NCI-H446 treated with DMSO at 0.1 percent for 48 hours (cell line): ENCODE data around the gene HES6.
A peak's percentile ranks its signal among the peaks of the same experiment; 100 is the strongest.
"Not testable (repeated sequence)": the region's sequence is repeated elsewhere in the genome, so short reads cannot be mapped to it uniquely, and the experiment has no call there.

Experiments used
- DNase-seq: peaks from one replicate; lab custom pipeline; 2025; lab: John Stamatoyannopoulos, UW

The HES6 gene

GRCh38 chr2:238273433-238273832 is 33.6 kb upstream of the HES6 start:
- DNase-seq: not testable (repeated sequence)

- DNase-seq: no peak
These were observed 32.3 kb upstream of the HES6 start for GRCh38 chr2:238272156-238272555.

DNA sequence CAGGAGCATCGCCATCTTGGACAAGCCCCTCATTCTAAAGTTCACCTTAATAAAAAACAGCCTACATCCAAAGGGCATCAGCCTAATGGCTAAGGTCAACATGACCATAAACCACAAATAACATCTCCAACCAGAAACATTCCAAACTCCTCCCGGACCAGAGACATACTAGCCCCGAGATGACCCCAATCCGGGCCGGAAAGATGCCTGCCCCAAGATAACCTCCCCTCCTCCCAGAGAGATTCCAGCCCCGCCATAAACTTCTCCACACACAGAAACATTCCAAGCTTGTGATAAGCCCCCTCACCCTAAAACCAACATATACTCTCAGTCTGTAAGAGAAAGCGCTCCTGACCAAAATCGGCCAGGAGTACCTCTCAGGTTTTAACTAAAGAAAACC is 31.8 kb upstream of the HES6 start:
- not testable (repeated sequence) for DNase-seq

DNA sequence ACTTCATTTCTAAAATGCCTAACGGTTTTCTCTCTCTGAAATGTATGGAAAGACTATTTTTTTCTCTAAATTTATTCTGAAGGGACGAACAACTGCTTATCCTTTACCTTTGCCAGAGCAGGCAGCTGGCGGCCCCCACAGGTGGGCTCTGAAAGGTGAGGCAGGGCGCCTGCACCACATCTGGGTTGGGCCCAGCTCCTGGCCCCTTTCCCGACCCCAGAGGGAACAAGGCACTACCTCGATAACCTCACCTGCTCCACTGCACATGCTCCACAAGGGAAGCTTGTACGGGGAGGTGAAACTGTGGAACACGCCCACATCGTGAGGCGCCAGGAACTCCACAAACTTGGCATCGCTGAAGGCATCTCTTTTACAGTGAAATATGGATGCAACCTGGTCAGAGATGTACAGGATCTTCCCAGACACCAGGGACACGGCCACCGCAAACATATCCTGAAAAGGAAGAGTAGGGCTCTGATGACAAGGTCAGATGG is 31.3 kb upstream of the HES6 start:
- no peak for DNase-seq

GRCh38 chr2:238270606-238271005 is 30.8 kb upstream of the HES6 start:
- DNase-seq: no peak

GRCh38 chr2:238269741-238270140 is 29.9 kb upstream of the HES6 start:
- no peak for DNase-seq

DNA sequence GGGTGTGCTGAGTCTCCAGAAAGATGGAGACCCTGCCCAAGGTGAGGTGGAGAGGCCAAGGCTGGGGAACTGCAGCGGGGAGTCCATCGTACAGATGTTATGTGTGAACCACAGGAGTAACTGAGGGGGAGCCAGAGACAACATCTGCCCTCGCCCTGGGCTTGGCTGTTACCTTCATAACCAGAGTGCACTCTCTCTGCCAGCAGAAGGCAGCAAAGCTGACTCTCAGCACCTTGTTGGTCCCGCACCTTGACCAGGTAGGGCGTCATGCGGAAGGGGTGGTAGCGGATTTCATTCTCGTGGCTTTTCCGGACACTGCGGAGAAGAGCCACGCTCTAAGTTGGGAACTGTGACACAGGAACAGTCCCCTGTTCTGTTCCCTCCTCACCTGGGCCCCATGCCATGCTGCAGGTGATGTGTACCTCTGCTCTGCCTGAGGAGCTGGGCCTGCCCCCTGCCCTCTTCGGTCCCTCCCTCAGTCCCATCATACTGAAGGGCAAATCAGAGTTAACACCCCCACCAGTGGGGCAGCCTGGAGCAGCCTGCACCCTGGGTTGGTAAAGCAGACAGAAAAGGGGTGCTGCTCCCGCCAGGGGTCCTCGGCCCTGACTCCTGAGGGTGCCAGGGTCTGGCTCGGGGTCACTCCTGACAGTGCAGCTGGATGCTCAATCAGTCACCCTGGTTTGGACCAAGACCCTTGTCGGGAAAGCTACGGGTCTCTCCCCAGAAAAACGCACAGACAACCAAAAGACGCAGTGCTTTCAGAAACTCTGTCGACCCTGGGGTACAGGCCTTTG is 28.2 kb upstream of the HES6 start:
- no peak for DNase-seq

- DNase-seq: no peak
These were observed 27.5 kb upstream of the HES6 start for GRCh38 chr2:238267341-238267710.

DNA sequence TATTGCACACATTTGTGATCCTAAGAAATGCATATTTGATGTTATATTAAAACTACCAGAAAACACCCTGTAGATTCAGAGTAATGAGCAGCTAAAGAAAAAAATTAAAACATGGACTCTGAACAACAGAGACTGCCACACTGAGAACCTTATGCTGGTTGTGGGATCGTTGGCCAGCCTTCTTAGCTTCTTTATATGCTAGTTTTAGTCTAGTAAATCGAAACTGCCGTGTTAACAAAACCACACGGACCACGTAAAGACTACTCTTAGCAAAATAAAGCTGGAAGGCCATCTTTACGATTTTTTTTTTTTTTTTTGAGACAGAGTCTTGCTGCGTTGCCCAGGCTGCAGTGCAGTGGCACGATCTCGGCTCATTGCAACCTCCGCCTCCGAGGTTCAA is 25.8 kb upstream of the HES6 start:
- DNase-seq: no peak

GRCh38 chr2:238264072-238264460 is 24.2 kb upstream of the HES6 start:
- DNase-seq: no peak

GRCh38 chr2:238263204-238264071 is 23.6 kb upstream of the HES6 start:
- peak; percentile 48 for DNase-seq

DNA sequence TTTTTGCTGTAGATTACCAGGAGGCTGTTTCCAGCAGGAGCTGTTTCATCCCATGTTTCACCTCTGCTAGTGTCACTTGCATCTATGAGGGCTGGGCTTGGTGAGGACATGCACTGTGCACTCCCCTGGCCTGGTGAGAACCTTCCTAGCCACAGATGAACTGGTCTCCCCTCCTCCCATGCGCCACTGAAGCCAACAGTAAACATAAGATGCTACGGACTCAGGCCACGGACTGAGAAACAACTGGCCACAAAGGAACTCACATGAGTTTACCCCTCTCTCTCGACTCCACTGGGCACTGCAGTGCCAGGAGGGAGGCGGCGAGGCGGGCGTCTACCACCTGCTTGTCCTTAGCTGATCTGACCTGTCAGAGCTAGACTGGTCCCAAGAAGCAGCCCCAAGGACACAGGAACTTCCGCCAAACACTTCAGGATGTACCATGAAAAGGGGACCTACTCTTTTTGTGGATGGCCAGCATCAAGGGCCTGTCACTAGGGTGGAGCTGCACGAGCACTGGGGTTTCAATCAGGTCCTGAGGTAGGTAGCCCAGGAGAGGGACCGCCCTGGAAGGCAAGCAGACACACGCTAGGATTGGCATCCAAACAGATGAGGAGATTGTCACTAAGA is 22.8 kb upstream of the HES6 start:
- no peak for DNase-seq

- DNase-seq: no peak
These were observed 22.0 kb upstream of the HES6 start for GRCh38 chr2:238261718-238262375.

DNA sequence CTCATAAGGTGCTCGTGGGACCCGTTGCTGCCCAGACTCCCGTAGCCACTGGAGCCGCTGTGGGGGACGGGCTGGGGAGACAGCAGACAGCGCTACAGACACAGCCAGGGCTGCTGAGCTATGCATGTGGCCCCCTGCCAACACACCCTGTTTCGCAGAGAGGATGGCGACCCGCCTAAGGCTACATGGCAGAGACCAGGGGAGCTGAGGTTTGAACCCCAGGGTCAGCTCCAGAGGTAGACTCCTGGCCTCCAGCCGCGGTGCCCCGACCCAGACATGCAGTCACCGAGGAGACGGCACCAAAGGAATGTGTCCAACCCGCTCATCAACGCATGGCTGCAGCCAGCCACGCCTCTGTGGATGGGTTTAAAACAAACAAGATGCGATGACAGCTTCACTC is 21.0 kb upstream of the HES6 start:
- no peak for DNase-seq

GRCh38 chr2:238259061-238260020 is 19.5 kb upstream of the HES6 start:
- no peak for DNase-seq

DNA sequence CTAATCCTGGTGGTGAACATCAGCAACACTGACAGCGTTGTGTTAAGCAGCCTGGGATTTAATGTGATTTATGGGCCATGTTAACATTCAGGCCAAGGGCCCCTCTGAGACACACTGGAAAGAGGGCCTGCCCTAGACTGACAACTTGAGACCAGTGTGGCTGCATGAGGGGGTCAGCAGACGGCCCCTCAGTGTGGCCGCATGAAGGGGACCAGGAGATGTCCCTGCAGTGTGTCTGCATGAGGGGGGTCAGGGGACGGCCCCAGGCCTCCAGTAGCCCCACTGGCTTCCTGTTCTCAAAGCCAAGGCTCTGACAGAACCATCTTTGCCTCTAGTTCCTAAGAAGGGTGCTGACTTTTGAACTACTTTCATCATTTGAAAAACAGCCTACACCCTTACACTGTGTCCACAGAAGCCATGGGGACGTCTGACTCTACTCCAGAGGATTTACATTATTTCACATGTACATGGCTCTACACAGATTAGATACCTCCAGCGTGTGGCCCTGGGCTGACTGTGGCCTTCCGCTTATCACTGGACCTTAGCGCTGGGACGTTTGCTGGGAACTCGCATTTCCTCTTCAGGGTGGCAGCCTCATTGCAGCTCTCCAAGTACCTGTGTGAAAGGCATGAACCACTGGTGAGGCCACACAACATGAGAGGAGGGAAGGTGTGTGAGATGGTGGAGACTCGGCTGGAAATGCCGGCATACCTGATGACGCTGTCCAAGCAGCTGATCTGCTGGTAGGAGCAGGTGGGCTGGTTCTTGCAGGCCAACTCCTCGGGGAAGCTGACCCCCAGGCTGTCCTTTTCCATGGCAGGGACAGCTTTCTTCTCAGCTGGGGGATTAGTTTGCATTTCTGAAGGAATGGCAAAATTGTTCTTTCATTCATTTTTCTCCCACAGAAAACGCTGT is 18.2 kb upstream of the HES6 start:
- DNase-seq: no peak

GRCh38 chr2:238256594-238257104 is 16.8 kb upstream of the HES6 start:
- DNase-seq: peak; percentile 29

DNA sequence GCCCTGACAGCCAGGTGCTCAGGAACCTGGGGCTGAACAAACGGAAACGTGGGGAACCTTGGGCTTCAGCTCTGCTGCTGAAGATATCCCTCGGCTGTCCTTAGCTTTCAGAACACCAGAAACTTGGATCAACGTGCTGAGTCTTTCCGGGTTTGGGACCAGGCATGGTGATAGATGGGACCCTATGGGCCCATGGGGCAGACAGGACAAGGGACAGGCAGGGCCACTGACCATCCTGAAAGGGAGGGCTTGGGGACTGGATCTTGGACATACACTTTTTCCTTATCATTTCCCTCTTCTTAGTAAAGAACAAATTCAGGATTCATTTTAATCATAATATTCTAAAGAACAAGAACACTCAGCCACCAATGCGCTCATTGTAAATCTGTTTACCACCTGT is 16.3 kb upstream of the HES6 start:
- DNase-seq: no peak

DNA sequence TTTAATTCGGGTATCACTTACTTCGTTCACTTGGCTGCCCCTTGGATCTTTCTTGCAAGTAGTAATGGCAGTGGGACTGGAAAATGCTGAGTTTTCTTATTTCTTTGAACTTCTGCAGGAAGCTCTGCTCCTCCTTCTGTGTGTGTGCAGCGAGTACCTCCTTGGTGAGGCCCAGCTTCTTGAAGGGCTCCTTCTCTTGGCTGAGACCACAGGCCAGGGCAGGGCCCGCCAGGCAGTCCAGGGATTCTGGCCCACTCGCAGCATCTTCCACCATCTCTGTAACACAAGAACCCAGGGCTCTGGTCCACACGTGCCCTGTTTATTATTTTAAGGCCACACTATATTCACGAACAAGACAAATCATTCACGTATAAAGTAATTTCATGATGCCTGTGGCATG is 15.8 kb upstream of the HES6 start:
- no peak for DNase-seq

GRCh38 chr2:238255151-238255551 is 15.3 kb upstream of the HES6 start:
- DNase-seq: no peak
